Measurements from ENCODE around the gene MELTF.

Gene MELTF

DNA sequence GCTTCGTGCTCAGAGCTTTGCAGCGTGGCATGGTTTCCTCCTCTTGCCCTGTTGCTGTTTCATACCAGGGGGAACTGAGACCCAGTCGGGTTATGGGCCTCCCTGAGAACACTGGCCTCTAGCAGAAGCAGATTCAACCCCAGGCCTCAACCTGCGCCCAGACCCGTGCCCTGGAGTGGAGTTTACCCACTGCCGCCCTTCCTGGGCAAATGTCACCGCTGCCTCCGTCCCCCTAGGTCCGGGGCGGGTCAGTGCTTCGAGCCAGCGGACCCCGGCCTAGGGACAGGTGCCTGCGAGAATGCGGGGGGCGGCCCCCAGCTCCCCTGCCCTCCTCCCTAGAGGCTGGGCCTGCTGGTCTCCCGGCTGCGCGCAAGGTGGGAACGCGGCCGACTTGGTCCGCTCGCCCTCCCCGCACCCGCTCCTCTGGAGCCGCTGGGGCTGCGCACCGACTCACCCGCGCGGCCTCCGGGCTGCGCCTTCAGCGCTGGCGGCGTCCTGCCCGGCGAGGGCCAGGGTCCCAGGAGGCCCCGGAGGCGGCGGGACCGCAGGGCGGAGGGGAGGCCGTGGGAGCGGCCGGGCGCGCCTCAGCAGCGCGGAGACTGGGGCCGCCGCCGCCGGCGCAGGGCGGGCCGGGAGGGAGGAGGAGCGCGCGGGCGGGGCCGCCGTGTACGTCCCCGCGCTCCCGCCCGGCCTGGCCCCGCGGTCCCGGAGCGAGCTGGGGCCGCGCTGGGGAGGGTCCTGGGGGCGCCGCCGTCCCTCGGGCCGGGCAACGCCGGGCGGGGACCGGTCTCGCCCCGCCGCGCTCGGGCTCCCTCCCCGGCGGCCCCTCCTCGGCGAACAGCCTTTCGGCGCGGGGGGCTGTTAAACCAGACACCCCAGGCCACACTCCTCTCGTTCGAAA is 61.1 kb downstream of the MELTF start, which contains the start of gene PIGZ:
TSS of gene PIGZ (minus strand) at position 601 of the 901 bp plus-strand sequence. CDS start 16,802 bp downstream, outside the sequence.
- DNase-seq (ENCODE audit: low spot score), result peak; percentile 90
- TF ChIP-seq, protein P1, sequence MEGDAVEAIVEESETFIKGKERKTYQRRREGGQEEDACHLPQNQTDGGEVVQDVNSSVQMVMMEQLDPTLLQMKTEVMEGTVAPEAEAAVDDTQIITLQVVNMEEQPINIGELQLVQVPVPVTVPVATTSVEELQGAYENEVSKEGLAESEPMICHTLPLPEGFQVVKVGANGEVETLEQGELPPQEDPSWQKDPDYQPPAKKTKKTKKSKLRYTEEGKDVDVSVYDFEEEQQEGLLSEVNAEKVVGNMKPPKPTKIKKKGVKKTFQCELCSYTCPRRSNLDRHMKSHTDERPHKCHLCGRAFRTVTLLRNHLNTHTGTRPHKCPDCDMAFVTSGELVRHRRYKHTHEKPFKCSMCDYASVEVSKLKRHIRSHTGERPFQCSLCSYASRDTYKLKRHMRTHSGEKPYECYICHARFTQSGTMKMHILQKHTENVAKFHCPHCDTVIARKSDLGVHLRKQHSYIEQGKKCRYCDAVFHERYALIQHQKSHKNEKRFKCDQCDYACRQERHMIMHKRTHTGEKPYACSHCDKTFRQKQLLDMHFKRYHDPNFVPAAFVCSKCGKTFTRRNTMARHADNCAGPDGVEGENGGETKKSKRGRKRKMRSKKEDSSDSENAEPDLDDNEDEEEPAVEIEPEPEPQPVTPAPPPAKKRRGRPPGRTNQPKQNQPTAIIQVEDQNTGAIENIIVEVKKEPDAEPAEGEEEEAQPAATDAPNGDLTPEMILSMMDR (IDR thresholded peaks at IDR 0.05; ENCODE audit: extremely low read depth, missing control alignments), result no peak

DNA sequence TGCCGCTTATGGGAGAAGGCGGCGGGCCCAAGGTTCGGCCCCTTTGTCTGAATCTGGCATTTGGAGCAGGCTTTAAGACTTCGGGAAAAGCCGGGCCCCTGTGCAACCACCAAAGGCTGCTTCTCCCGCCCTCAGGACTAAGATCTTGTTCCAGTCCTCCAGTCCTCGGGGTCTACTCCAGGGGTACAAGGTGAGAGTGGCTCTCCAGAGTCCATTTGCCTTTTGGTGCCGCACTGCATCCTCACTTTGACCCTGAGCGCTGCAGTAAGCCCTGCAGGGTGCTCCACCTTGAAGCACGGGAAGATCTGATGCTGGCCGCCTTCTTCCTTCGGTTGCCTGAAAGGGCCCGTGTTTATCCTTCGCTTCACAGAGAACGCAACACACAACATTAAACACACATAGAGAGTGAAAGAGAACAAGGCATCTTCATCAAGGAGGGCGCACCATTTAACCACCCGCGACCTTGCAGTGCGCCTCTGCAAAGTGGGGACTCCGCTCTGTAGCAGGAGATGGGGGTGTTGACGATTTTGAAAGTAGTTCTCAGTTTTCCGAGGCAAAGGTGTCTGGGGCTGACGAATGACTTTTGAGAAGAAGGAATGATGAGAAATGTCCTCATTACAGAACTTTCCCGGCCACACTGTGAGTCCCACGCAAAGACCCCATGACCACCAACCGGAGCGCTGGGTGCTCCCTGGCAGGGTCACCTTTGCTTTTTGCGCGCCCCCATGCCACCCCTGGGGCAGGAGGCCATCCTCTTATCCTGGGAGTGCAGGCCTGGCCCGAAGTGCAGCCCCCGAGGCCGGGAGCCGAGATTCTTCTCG is 62.0 kb downstream of the MELTF start:
- DNase-seq (ENCODE audit: low spot score), result no peak
- TF ChIP-seq, protein P1 (IDR thresholded peaks at IDR 0.05; ENCODE audit: extremely low read depth, missing control alignments), result no peak

GRCh38 chr3:196966526-196967401 is 62.9 kb downstream of the MELTF start:
- no peak for DNase-seq (ENCODE audit: low spot score)
- TF ChIP-seq, protein P1 (IDR thresholded peaks at IDR 0.05; ENCODE audit: extremely low read depth, missing control alignments), result no peak

DNA sequence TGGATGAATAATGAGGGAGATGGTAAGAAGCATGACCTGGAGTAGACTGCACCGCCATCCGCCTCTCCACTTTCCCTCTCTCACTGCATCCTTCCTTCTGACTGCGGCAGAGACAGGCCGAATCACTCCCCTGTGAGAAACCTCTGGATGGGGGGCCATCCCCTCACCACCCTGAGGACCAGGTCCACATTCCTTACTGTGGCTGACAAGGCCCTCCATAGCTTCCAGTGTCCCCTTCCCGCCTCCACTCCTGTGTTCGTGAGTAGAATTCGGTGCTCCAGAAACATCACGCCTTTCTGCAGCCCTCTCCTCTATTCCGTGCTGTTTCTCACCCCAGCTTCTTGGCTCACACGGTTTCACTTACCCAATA is 63.8 kb downstream of the MELTF start:
- TF ChIP-seq, protein P1 (IDR thresholded peaks at IDR 0.05; ENCODE audit: extremely low read depth, missing control alignments), result no peak
- DNase-seq (ENCODE audit: low spot score), result no peak

DNA sequence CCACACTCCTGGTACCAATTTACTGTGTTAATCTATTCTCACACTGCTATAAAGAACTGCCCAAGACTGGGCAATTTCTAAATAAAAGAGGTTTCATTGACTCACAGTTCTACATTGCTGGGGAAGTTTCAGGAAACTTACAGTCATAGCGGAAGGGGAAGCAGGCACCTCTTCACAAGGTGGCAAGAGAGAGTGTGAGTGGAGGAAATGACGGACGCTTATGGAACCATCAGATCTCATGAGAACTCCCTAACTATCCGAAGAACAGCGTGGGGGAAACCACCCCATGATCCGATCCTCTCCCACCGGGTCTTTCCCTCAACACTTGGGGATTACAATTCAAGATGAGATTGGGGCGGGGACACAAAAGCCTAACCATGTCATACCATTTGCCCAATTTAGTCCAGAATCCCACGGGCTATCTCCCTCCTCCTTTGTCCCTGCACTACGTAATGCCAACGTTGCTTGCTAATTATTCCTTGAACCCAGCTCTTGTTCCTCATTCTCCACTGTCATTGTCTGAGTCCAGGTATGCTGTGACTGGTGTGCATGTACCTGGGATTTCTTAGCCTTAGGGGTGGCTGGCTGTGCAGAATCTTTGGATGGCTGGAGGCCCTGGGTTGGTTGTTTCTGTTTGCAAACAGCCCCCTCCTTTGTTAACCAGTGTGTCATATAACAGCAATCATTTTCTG is 64.4 kb downstream of the MELTF start:
- DNase-seq (ENCODE audit: low spot score), result no peak
- TF ChIP-seq, protein P1 (IDR thresholded peaks at IDR 0.05; ENCODE audit: extremely low read depth, missing control alignments), result no peak

DNA sequence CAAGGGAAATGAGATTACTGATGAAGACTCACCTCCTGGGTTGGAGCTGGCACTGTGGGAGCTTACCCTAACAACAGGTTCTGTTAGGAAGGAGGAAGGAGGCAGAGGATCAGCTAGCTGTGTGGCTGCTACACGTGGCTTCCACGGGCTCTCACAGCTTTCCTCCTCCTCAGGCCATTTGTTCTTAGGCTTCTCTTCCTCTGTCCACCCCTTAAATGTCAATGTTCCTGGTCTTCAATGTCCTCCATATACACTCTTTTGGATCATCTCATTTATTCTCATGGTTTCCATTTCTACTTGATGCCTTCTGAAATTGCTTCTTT is 66.0 kb downstream of the MELTF start:
- TF ChIP-seq, protein P1 (IDR thresholded peaks at IDR 0.05; ENCODE audit: extremely low read depth, missing control alignments), result no peak
- no peak for DNase-seq (ENCODE audit: low spot score)

Measured in GM20000 (cell line).